Neutrophil (primary cell): Measurements from ENCODE around the gene HPS4.

Source experiments
- H3K27ac ChIP-seq: fragments of 200-600 bp; sonication (generic); 2 replicates; pipeline ENCODE4 v1.5.1; 2016; ENCODE audit warnings: mild to moderate bottlenecking, moderate library complexity
- H3K27me3 ChIP-seq: fragments of 200-600 bp; sonication (generic); 2 replicates; pipeline ENCODE4 v1.6.0; 2016; ENCODE audit warnings: mild to moderate bottlenecking
- H3K36me3 ChIP-seq: fragments of 200-600 bp; sonication (generic); 2 replicates; pipeline ENCODE4 v1.5.1; 2017
- H3K4me1 ChIP-seq, 2 experiments: fragments of 200-600 bp in 1 of 2; sonication (generic) in 1 of 2; 1 replicate in 1 of 2; 2 replicates in 1 of 2; pipeline versions ENCODE4 v1.5.1 to v1.6.1; 2013 to 2016; ENCODE audit warnings: low read depth in 1 of 2, low read length in 1 of 2, mild to moderate bottlenecking in 1 of 2, moderate library complexity in 1 of 2; ENCODE audit not compliant: control insufficient read depth in 1 of 2, insufficient read depth in 1 of 2
- H3K4me3 ChIP-seq, 2 experiments: fragments of 200-600 bp in 1 of 2; sonication (generic) in 1 of 2; 1 replicate in 1 of 2; 2 replicates in 1 of 2; pipeline ENCODE4 v1.5.1; 2013 to 2016; ENCODE audit warnings: low read depth in 1 of 2, low read length in 1 of 2, mild to moderate bottlenecking in 1 of 2, moderate library complexity in 1 of 2
- H3K9me3 ChIP-seq: fragments of 200-600 bp; sonication (generic); 2 replicates; pipeline ENCODE4 v1.5.1; 2016
- TF ChIP-seq, protein P1 (sequence below): fragments of 200-600 bp; sonication (generic); IDR thresholded peaks from 2 replicates; pipeline ENCODE4 v1.5.1; 2016; ENCODE audit warnings: antibody characterized with exemption

HPS4 gene

DNA sequence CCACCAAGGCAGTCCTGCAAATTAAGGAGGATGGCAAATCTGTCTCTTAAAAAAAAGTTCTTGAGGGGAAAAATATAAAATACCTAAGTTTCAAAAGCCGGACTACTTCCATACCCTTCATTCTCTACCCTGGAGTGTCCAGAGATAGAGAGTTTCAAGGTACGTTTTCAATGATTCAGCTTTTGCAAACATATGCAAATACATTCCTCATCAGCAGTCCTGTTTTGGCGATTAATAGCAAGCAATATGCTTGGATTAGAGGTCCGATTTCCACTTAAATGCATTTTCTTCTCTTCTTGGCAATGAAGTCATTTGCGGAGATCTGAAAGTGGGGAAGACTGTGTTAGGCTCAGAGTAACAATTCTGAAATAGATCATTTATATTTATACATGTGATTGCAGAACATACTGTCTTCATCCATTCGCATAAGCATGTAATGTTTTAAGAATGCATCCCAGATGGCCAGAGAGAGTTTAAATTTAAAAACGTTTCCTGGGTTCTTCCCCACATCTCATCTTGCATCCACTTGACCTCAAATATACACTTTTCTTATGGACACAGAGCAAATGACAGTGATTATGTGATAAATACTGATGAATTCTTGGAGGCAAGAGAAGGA, 42.5 kb upstream of the HPS4 start:
- H3K4me1 ChIP-seq = peaks cover 9 to 23% of the 10 kb centered on the region in 2 experiments
- H3K27ac ChIP-seq = no peak overlapping the region
- peaks cover 90% of the 10 kb centered on the region for H3K36me3 ChIP-seq
- no peaks in the 10 kb centered on the region for H3K27me3 ChIP-seq
- H3K9me3 ChIP-seq = no peaks in the 10 kb centered on the region
- TF ChIP-seq, protein P1, sequence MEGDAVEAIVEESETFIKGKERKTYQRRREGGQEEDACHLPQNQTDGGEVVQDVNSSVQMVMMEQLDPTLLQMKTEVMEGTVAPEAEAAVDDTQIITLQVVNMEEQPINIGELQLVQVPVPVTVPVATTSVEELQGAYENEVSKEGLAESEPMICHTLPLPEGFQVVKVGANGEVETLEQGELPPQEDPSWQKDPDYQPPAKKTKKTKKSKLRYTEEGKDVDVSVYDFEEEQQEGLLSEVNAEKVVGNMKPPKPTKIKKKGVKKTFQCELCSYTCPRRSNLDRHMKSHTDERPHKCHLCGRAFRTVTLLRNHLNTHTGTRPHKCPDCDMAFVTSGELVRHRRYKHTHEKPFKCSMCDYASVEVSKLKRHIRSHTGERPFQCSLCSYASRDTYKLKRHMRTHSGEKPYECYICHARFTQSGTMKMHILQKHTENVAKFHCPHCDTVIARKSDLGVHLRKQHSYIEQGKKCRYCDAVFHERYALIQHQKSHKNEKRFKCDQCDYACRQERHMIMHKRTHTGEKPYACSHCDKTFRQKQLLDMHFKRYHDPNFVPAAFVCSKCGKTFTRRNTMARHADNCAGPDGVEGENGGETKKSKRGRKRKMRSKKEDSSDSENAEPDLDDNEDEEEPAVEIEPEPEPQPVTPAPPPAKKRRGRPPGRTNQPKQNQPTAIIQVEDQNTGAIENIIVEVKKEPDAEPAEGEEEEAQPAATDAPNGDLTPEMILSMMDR = no peak
- no peak overlapping the region for H3K4me3 ChIP-seq

DNA sequence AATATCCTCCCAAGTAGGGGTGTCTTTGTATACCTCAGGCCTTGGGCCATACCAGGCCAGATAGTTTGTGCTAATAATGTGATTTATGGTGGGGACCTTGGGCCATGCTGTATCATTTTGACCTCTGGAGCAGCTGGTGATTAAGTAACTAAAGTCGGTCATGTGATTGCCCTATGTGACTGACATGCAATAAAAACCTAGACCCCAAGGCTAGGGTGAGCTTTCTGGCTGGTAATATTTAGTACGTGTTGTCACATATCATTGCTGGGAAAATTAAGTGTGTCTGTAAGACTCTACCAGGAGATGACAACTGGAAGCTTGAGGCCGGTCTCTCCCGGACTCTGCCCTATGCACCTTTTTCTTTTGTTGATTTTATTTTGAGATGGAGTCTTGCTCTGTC, 41.3 kb upstream of the HPS4 start:
- Histone ChIP-seq H3K36me3 (peaks cover 78% of the 10 kb centered on the region), H3K4me1 (peaks cover 9 to 12% of the 10 kb centered on the region in 2 experiments), H3K4me3 (no peak overlapping the region), H3K27me3 (no peaks in the 10 kb centered on the region), H3K9me3 (no peaks in the 10 kb centered on the region), H3K27ac (no peak overlapping the region)
- TF ChIP-seq, protein P1 = no peak

DNA sequence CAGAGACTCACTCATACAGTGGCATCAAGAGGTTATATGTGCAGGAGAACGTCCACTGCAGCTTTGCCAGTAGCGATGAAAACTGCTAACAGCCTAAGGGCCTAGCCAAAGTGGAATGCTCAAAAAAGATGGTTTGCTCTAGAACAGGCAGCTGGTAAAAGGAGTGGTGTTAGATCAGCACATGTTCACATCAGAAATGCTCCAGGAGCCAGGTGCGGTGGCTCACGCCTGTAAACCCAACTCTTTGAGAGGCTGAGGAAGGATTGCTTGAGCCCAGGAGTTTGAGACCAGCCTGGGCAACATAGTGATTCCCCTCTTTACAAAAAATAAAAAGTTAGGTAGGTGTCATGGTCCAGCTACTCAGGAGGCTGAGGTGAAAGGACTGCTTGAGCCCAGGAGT, 39.0 kb upstream of the HPS4 start:
- no peaks in the 10 kb centered on the region for H3K27me3 ChIP-seq
- H3K27ac ChIP-seq = no peak overlapping the region
- TF ChIP-seq, protein P1 = no peak
- peaks cover 56% of the 10 kb centered on the region for H3K36me3 ChIP-seq
- H3K4me1 ChIP-seq = peaks cover 0 to 4% of the 10 kb centered on the region in 2 experiments
- H3K4me3 ChIP-seq = no peak overlapping the region
- no peaks in the 10 kb centered on the region for H3K9me3 ChIP-seq

DNA sequence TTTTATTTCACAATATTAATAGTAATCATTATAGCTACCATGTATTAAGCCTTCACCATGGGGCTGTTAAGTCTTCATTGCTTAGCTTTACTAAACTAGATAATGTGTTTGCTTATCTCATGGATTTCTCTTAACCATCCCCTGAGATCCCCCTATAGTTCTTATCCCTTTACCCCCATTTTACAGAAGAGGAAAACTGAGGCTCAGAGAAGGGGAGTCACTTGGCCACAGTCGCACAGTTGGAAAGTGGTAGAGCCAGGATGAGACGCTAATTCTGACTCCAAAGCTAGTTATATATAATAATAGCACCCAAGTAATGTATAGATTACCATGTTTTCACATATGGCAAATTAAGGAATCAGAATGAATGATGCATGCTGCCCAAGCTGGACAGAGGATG, 38.4 kb upstream of the HPS4 start:
- Histone ChIP-seq H3K4me1 (peaks cover 0 to 4% of the 10 kb centered on the region in 2 experiments), H3K36me3 (peaks cover 50% of the 10 kb centered on the region), H3K27me3 (no peaks in the 10 kb centered on the region), H3K4me3 (no peak overlapping the region), H3K9me3 (no peaks in the 10 kb centered on the region), H3K27ac (no peak overlapping the region)
- TF ChIP-seq, protein P1 = no peak

DNA sequence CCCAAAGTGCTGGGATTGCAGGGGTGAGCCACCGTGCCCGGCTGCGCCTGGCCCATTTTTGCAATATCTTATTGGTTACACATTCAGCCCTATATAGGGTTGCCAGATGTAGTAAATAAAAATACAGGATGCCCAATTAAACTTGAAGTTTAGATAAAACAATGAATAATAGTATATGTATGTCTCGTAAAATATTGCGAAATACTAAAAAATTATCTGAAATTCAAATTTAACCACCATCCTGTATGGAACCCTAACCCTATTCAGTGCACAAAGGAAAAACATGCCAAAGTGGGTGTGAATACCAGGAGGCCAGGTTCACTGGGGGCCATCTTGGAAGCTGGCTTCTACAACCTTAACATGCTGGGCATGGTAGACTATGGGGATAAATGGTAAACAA, 33.8 kb upstream of the HPS4 start:
- Histone ChIP-seq H3K27me3 (no peaks in the 10 kb centered on the region), H3K4me1 (peaks cover 7 to 11% of the 10 kb centered on the region in 2 experiments), H3K9me3 (no peaks in the 10 kb centered on the region), H3K4me3 (no peak overlapping the region), H3K27ac (no peak overlapping the region), H3K36me3 (peaks cover 8% of the 10 kb centered on the region)
- TF ChIP-seq, protein P1 = no peak
